ENCODE data around the gene MCF2L.

DNA sequence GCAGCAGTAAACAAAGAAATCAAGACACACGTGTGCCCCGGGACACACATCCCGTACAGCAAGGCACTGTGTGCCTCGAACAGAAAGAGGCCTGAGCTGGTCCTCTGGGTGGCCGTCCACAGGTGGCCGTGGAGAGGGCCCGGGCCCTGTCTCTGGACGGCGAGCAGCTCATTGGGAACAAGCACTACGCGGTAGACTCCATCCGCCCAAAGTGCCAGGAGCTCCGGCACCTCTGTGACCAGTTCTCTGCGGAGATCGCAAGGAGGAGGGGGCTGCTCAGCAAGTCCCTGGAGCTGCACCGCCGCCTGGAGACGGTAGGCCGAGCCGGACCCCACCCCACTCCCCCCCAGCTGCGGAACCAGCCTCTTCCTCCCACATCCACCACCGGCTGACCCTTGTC is 105.9 kb downstream of the MCF2L start:
- TF ChIP-seq SIN3A (IDR thresholded peaks at IDR 0.05; ENCODE audit: borderline replicate concordance, insufficient read depth, low read length), result no peak
- TF ChIP-seq POLR2AphosphoS5 (IDR thresholded peaks at IDR 0.05; ENCODE audit: low read depth, low read length), result no peak
- no peak for TF ChIP-seq TAF1 (IDR thresholded peaks at IDR 0.05; ENCODE audit: borderline replicate concordance, insufficient read depth, low read length)
